Body of pancreas (tissue), 4 donors: ENCODE measurements around the gene POLN.

ENCODE experiments used
- CTCF ChIP-seq, 7 experiments: fragments of 450-650 bp in 4 of 7; fragments of 200-600 bp in 3 of 7; sonication (generic) in 3 of 7; IDR thresholded peaks; one replicate each; pipeline ENCODE4 v1.5.1; 2016 to 2019; ENCODE audit warnings: antibody characterized with exemption in 7 of 7
- POLR2A ChIP-seq, 3 donors: fragments of 450-650 bp; IDR thresholded peaks; one replicate each; pipeline ENCODE4 v1.6.1; 2016; ENCODE audit warnings: antibody characterized with exemption in 3 of 3, mild to moderate bottlenecking in 2 of 3

DNA sequence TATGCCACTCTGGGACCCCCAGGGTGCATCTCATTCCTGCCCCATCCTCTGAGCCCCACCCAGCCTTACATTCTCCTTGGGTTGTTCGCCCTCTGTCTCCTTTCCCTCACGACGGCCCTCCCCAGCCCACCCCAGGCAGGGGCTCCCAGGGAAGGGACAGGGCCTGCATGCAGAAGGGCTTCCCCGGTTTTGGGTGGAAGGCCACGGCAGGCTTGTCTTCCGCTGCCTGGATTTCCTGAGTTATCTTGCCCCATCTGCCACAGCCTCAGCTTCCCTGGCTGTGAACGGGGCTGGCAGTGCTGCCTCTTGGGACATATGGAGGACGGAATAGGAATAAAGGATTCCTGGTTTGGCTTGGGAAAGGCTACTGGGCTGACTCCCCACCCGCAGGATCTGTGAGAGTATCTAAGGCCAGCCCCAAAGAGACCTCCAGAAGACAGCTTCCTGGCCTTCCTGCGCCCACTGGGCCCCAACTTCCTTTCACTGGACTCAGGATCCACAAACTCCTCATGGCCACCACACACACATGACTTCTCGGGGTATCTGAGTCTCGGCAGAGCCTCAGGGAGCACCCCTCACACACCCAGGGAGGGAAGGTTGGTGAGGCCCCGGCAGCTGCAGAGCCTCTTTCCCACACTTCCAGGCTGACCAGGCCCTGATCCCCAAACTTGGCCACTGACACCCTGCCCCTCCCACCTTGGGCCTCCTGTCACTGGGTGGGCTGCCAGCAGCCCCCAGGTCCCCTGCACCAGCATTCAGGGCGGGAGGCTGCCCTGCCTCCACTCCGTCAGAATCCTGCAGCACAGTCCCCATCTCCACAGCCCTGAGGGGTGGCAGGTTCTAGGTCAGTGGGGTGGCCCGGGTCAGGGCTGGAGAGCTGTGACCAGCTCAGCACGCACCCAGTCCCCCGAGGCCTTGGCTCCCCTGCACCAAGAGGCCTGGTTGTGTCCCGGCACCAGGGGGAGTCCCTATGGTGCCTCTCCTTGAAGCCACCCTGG, 23.5 kb upstream of the POLN start:
- no peak for TF ChIP-seq CTCF (IDR thresholded peaks at IDR 0.05)
- TF ChIP-seq POLR2A (IDR thresholded peaks at IDR 0.05) = no peak
